Tibial nerve (tissue), 3 donors: ENCODE data around the gene STK4.

Experiments used
- CTCF ChIP-seq, 5 experiments: fragments of 200-600 bp in 3 of 5; fragments of 450-650 bp in 2 of 5; sonication (generic) in 3 of 5; IDR thresholded peaks; one replicate each; pipeline ENCODE4 v1.5.1; 2016 to 2019; ENCODE audit warnings: antibody characterized with exemption in 5 of 5, mild to moderate bottlenecking in 3 of 5, moderate library complexity in 2 of 5
- POLR2A ChIP-seq, 2 donors: fragments of 450-650 bp; IDR thresholded peaks; one replicate each; pipeline ENCODE4 v1.6.1; 2017; ENCODE audit warnings: antibody characterized with exemption in 2 of 2, mild to moderate bottlenecking in 2 of 2, moderate library complexity in 2 of 2

GRCh38 chr20:44943828-44944227 is 22.5 kb upstream of the STK4 start:
- no peak for TF ChIP-seq CTCF (IDR thresholded peaks at IDR 0.05)
- TF ChIP-seq POLR2A (IDR thresholded peaks at IDR 0.05) = no peak
